GM19239 (cell line): Measurements from ENCODE around the gene KCNMB2.

Source experiments
- DNase-seq: peaks from one replicate; pipeline ENCODE4 v3.0.0; 2011; ENCODE audit warnings: low spot score; ENCODE audit not compliant: insufficient read length
- FAIRE-seq: peaks from 2 replicates; lab custom pipeline; 2011; peaks lifted over from hg19 to GRCh38; lab: Jason Lieb, UNC

Gene KCNMB2

GRCh38 chr3:178562947-178563232 is 26.7 kb downstream of the KCNMB2 start:
- DNase-seq (no peak), FAIRE-seq (no peak)

GRCh38 chr3:178567611-178568010 is 31.4 kb downstream of the KCNMB2 start:
- no peak for FAIRE-seq
- DNase-seq: no peak

- no peak for FAIRE-seq
Measured at GRCh38 chr3:178568155-178568731, 32.0 kb downstream of the KCNMB2 start.

GRCh38 chr3:178568911-178569310 is 32.7 kb downstream of the KCNMB2 start:
- DNase-seq (no peak), FAIRE-seq (no peak)

More at GRCh38 chr3:178568155-178568731, 32.0 kb downstream of the KCNMB2 start:
- no peak for DNase-seq

- DNase-seq (no peak), FAIRE-seq (no peak)
Measured at GRCh38 chr3:178569826-178570225, 33.6 kb downstream of the KCNMB2 start.

GRCh38 chr3:178583963-178584575 is 47.8 kb downstream of the KCNMB2 start:
- no peak for FAIRE-seq
- DNase-seq: no peak

- FAIRE-seq: no peak
Measured at GRCh38 chr3:178584722-178585380, 48.6 kb downstream of the KCNMB2 start.

GRCh38 chr3:178585454-178585853 is 49.2 kb downstream of the KCNMB2 start:
- FAIRE-seq: no peak
- no peak for DNase-seq

More at GRCh38 chr3:178584722-178585380, 48.6 kb downstream of the KCNMB2 start:
- no peak for DNase-seq

- FAIRE-seq: no peak
- DNase-seq: no peak
Measured at GRCh38 chr3:178586076-178586475, 49.8 kb downstream of the KCNMB2 start.

GRCh38 chr3:178588628-178589027 is 52.4 kb downstream of the KCNMB2 start:
- no peak for DNase-seq
- FAIRE-seq: no peak

GRCh38 chr3:178593786-178594185 is 57.5 kb downstream of the KCNMB2 start:
- DNase-seq (no peak), FAIRE-seq (no peak)

- no peak for DNase-seq
- FAIRE-seq: no peak
Measured at GRCh38 chr3:178597371-178597770, 61.1 kb downstream of the KCNMB2 start.

- FAIRE-seq (no peak), DNase-seq (no peak)
Measured at GRCh38 chr3:178602856-178603255, 66.6 kb downstream of the KCNMB2 start.

- FAIRE-seq: no peak
Measured at GRCh38 chr3:178603735-178604134, 67.5 kb downstream of the KCNMB2 start.

GRCh38 chr3:178618197-178618596 is 82.0 kb downstream of the KCNMB2 start:
- FAIRE-seq: no peak
- DNase-seq: no peak

More at GRCh38 chr3:178603735-178604134, 67.5 kb downstream of the KCNMB2 start:
- no peak for DNase-seq

- no peak for FAIRE-seq
Measured at GRCh38 chr3:178618896-178619295, 82.7 kb downstream of the KCNMB2 start.

GRCh38 chr3:178623666-178624255 is 87.5 kb downstream of the KCNMB2 start:
- FAIRE-seq (no peak), DNase-seq (no peak)

More at GRCh38 chr3:178618896-178619295, 82.7 kb downstream of the KCNMB2 start:
- DNase-seq: no peak

GRCh38 chr3:178624276-178624675 is 88.0 kb downstream of the KCNMB2 start:
- DNase-seq (no peak), FAIRE-seq (no peak)

- FAIRE-seq: no peak
- no peak for DNase-seq
Measured at GRCh38 chr3:178625053-178625600, 88.9 kb downstream of the KCNMB2 start.

GRCh38 chr3:178628037-178628436 is 91.8 kb downstream of the KCNMB2 start:
- DNase-seq: no peak
- FAIRE-seq: no peak
